Measurements from ENCODE around the gene MBLAC1. TPM values are rescaled to one million over a fixed set of nuclear protein-coding genes. Genes with fewer than 3 reads are reported as not detected.

MBLAC1 gene
- polyA plus RNA-seq, 1 donor from 2014 or later, result 6.4 TPM

DNA sequence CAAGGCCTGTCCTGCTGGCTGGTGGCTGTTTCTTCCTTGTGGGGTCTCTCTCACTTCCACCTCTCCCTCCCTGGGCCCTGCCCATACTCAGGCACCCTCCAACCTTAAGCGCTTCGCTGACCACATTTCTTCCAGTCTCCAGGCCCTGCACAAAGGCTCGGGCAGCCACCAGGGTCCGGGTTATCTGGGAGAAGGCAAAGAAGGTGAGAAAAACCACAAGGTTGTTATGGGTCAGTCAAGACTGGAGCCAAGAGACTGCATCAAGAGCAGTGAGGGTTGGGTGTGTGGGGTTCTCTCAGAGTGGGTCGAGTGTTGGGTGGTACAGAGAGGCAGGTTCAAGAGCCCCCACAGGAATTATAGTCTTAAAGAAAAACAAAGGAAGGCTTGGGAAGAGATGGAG lies 47.8 kb downstream of the MBLAC1 start:
- no peak overlapping the region for H3K9ac ChIP-seq (ENCODE audit: low read length)
- peaks cover 22% of the 10 kb centered on the region for H3K79me2 ChIP-seq (replicated peaks; ENCODE audit: insufficient read depth, low read length)
- no peaks in the 10 kb centered on the region for H3K36me3 ChIP-seq (ENCODE audit: insufficient read depth, low read length)
- no peaks in the 10 kb centered on the region for H3K9me3 ChIP-seq (ENCODE audit: low read length)
- no peak overlapping the region for H3K4me2 ChIP-seq (ENCODE audit: low read length)
- no peaks in the 10 kb centered on the region for H3K27me3 ChIP-seq (ENCODE audit: insufficient read depth, low read depth, low read length)
- peak overlapping the region; percentile 88 for H3K4me3 ChIP-seq (ENCODE audit: low read length)
- H4K20me1 ChIP-seq (ENCODE audit: insufficient read depth), result no peaks in the 10 kb centered on the region
- H3K9me2 ChIP-seq (ENCODE audit: insufficient read depth, low read length), result no peaks in the 10 kb centered on the region
- no peaks in the 10 kb centered on the region for H3F3A ChIP-seq (ENCODE audit: insufficient read depth, low read length, poor library complexity, severe bottlenecking)
- no peak overlapping the region for H3K27ac ChIP-seq (ENCODE audit: low read length)
- no peak overlapping the region for H2AFZ ChIP-seq (ENCODE audit: low read depth, low read length)
- TF ChIP-seq TAF1 (IDR thresholded peaks at IDR 0.05; ENCODE audit: low read depth), result no peak
- TF ChIP-seq, protein P1, sequence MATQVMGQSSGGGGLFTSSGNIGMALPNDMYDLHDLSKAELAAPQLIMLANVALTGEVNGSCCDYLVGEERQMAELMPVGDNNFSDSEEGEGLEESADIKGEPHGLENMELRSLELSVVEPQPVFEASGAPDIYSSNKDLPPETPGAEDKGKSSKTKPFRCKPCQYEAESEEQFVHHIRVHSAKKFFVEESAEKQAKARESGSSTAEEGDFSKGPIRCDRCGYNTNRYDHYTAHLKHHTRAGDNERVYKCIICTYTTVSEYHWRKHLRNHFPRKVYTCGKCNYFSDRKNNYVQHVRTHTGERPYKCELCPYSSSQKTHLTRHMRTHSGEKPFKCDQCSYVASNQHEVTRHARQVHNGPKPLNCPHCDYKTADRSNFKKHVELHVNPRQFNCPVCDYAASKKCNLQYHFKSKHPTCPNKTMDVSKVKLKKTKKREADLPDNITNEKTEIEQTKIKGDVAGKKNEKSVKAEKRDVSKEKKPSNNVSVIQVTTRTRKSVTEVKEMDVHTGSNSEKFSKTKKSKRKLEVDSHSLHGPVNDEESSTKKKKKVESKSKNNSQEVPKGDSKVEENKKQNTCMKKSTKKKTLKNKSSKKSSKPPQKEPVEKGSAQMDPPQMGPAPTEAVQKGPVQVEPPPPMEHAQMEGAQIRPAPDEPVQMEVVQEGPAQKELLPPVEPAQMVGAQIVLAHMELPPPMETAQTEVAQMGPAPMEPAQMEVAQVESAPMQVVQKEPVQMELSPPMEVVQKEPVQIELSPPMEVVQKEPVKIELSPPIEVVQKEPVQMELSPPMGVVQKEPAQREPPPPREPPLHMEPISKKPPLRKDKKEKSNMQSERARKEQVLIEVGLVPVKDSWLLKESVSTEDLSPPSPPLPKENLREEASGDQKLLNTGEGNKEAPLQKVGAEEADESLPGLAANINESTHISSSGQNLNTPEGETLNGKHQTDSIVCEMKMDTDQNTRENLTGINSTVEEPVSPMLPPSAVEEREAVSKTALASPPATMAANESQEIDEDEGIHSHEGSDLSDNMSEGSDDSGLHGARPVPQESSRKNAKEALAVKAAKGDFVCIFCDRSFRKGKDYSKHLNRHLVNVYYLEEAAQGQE (IDR thresholded peaks at IDR 0.05; ENCODE audit: borderline replicate concordance), result no peak

GRCh38 chr7:100175296-100175935 lies 48.6 kb downstream of the MBLAC1 start:
- Histone ChIP-seq H3F3A (ENCODE audit: insufficient read depth, low read length, poor library complexity, severe bottlenecking) (no peaks in the 10 kb centered on the region), H3K27me3 (ENCODE audit: insufficient read depth, low read depth, low read length) (no peaks in the 10 kb centered on the region), H3K9ac (ENCODE audit: low read length) (peak overlapping the region; percentile 99), H3K36me3 (ENCODE audit: insufficient read depth, low read length) (no peaks in the 10 kb centered on the region), H3K4me3 (ENCODE audit: low read length) (peak overlapping the region; percentile 88), H4K20me1 (ENCODE audit: insufficient read depth) (no peaks in the 10 kb centered on the region), H2AFZ (ENCODE audit: low read depth, low read length) (no peak overlapping the region), H3K9me2 (ENCODE audit: insufficient read depth, low read length) (no peaks in the 10 kb centered on the region), H3K27ac (ENCODE audit: low read length) (no peak overlapping the region), H3K9me3 (ENCODE audit: low read length) (no peaks in the 10 kb centered on the region), H3K4me2 (ENCODE audit: low read length) (peak overlapping the region; percentile 73), H3K79me2 (replicated peaks; ENCODE audit: insufficient read depth, low read length) (peaks cover 22% of the 10 kb centered on the region)
- TF ChIP-seq, protein P1 (IDR thresholded peaks at IDR 0.05; ENCODE audit: borderline replicate concordance), result no peak
- no peak for TF ChIP-seq RAD21 (conservative IDR thresholded peaks at IDR 0.05)
- TF ChIP-seq EP300 (conservative IDR thresholded peaks at IDR 0.05; ENCODE audit: poor library complexity, severe bottlenecking), result no peak
- no peak for TF ChIP-seq POLR2AphosphoS5 (IDR thresholded peaks at IDR 0.05)
- no peak for TF ChIP-seq SMC3 (conservative IDR thresholded peaks at IDR 0.05; ENCODE audit: poor library complexity)
- TF ChIP-seq TAF1 (IDR thresholded peaks at IDR 0.05; ENCODE audit: low read depth), result no peak
- TF ChIP-seq MXI1 (conservative IDR thresholded peaks at IDR 0.05; ENCODE audit: poor library complexity, severe bottlenecking), result no peak
- no peak for TF ChIP-seq EZH2 (IDR thresholded peaks at IDR 0.05; ENCODE audit: borderline replicate concordance, insufficient read depth, low read length, poor library complexity, severe bottlenecking)
- TF ChIP-seq CTCF (IDR thresholded peaks at IDR 0.05; ENCODE audit: poor library complexity, severe bottlenecking), result no peak

Measured in neural cell (in vitro differentiated cells).